CMK (cell line): ENCODE measurements around the gene NME7.
"Not testable (repeated sequence)": the region's sequence is repeated elsewhere in the genome, so short reads cannot be mapped to it uniquely, and the experiment has no call there.

ENCODE experiments used
- DNase-seq: peaks from one replicate; pipeline ENCODE4 v3.0.0-alpha.2; 2010; ENCODE audit warnings: low read depth

Gene NME7

GRCh38 chr1:169300854-169301253, 66.7 kb downstream of the NME7 start:
- DNase-seq: no peak

DNA sequence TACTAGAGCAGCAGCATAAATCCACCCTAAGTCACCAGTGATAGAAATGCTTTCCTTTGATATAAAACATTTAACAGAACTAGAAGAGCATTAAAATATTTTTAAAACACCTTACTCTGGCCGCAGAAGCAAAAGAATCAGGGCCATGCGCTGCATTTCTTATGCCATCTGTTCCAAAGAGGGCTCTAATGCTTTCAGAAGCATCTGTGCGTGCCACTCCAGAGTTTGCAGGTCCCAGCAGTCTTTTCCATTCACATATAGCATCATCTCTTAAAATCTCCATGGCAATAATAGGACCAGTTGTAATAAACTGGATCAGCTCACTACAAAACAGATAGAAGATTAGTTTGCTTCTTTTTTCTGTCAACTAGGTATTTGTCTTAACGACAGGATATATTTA, 69.2 kb downstream of the NME7 start:
- no peak for DNase-seq

DNA sequence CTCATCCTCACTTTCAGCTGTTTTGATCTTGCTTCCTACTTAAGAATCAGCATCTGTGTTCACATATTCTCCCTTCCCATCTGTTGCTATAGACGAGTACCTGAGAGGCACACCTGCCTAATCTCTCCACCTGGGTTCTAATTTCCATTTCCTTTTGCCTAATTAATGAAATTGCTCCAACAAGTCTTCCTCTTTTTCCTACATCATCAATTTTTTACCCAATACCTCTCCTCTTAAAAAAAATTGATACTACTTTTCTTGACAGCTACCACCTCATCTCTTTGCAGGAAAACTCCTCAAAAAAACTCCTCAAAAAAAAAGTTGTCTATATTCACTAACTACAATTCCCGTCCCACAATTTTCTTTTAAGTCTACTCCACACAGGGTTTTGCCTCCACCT, 71.8 kb downstream of the NME7 start:
- no peak for DNase-seq

- no peak for DNase-seq
Measured at GRCh38 chr1:169295425-169295824, 72.2 kb downstream of the NME7 start.

- DNase-seq: no peak
Measured at GRCh38 chr1:169289016-169289415, 78.6 kb downstream of the NME7 start.

GRCh38 chr1:169288011-169288414, 79.6 kb downstream of the NME7 start:
- no peak for DNase-seq

GRCh38 chr1:169287280-169287679, 80.3 kb downstream of the NME7 start:
- no peak for DNase-seq

GRCh38 chr1:169281562-169281961, 86.0 kb downstream of the NME7 start:
- not testable (repeated sequence) for DNase-seq

DNA sequence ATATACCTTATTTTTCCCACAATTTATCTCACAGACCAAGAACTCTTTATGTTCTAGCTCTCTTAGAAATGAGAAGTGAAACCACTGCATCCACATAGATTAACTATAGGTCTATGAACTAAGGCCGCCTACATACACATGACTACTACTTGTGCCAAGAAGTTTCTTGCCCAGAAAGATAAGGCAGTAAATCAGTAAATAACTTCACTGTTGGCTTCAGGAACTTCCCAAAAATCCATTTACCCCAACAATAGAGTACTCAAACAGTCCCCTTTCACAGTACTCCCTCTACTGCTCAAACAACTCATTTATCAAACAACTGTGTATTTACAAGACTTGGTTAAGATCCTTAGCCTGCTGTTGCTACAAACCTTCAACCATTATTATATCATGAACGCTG, 96.5 kb downstream of the NME7 start:
- DNase-seq: no peak

DNA sequence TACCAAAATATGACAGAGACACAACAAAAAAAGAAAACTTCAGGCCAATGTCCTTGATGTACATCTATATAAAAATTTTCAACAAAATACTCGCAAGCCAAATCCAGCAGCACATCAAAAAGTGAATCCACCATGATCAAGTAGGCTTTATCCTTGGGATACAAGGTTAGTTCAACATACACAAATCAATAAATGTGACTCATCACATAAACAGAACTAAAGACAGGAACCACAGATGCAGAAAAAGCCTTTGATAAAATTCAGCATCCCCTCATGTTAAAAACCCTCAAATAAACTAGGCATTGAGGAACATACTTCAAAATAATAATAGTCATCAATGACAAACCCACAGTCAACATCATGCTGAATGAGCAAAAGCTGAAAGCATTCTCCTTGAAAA, 101.5 kb downstream of the NME7 start:
- no peak for DNase-seq

- DNase-seq: no peak
Measured at GRCh38 chr1:169263059-169263458, 104.5 kb downstream of the NME7 start.

GRCh38 chr1:169261884-169262283, 105.7 kb downstream of the NME7 start:
- no peak for DNase-seq

GRCh38 chr1:169260478-169261151, 107.0 kb downstream of the NME7 start:
- DNase-seq: no peak

- DNase-seq: no peak
Measured at GRCh38 chr1:169259816-169260215, 107.8 kb downstream of the NME7 start.

DNA sequence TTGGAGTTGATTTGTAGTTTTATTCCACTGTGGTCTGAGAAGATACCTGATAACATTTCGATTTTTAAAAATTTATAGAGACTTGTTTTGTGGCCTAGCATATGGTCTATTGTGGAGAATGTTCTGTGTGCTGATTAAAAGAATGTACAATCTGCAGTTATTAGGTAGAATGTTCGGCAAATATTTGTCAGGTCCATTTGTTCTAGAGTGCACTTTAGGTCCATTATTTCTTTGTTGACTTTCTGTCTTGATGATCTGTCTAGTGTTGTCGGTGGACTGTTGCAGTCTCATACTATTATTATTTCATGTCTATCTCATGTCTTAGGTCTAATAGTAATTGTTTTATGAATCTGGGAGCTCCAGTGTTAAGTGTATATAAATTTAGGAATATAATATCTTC, 116.8 kb downstream of the NME7 start:
- no peak for DNase-seq

DNA sequence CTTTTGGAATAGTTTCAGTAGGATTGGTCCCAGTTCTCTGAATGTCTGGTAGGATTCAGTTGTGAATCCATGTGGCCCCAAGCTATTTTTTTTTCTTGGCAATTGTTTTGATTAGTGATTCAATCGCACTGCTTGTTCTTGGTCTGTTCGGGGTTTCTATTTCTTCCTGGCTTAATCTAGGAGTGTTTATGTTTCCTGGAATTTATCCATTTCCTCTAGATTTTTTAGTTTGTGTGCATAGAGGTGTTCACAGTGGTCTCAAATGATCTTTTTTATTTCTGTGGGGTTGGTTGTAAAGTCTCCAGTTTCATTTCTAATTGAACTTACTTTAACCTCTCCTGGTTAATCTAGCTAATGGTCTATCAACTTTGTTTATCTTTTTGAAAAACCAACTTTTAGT, 117.6 kb downstream of the NME7 start:
- no peak for DNase-seq

DNA sequence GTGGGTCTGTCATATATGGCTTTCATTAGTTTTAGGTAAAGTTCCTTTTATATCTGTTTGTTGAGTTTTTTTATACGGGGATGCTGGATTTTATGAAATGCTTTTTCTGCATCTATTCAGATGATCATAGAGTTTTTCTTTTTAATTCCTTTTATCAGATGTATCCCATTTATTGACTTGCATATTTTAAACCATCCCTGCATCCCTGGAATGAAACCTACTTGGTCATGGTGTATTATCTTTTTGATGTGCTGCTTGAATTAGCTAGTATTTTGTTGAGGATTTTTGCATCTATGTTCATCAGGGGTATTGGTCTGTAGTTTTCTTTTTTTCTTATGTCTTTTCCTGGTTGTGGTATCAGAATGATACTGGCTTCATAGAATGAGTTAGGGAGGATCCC, 118.0 kb downstream of the NME7 start:
- DNase-seq: no peak

GRCh38 chr1:169245706-169246105, 121.9 kb downstream of the NME7 start:
- DNase-seq: no peak

GRCh38 chr1:169240449-169241232, 127.0 kb downstream of the NME7 start:
- DNase-seq: no peak

- no peak for DNase-seq
Measured at GRCh38 chr1:169236880-169237279, 130.7 kb downstream of the NME7 start.

DNA sequence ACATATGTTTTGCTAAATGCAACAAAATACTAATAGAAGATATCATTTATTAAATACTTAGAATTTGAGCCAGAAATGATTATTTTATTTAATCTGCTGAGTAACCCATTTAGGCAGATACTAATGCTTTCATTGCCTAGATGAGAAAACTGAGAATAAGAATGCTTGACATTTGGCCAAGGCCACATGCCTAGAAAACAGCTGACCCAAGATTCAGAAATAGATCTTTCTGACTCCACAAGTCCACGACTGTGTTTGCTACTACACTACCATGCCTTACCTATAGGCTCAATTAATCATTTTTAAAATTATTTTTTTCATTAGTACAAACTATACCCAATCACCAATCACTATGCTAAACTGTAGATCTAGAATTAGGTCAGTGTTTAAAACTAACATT, 131.5 kb downstream of the NME7 start:
- DNase-seq: no peak

- no peak for DNase-seq
Measured at GRCh38 chr1:169235568-169235967, 132.0 kb downstream of the NME7 start.

DNA sequence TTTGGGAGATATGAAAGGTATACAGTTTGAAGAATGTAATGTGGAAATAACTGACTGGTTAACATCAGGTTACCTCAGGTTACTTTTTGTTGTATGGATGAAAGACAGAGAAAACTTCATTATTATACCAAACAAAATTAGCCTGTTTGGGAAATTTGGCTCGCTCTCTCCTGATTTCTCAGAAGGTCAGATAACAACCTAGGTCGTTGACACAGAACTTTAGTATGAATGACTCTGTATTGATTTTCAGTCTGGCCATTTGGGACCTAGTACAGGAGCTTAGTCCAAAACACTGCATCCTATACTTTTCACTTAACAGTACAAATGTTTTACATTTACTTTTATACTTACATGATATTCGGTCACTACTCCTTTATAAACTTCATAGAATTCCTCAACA, 132.8 kb downstream of the NME7 start:
- DNase-seq: no peak

DNA sequence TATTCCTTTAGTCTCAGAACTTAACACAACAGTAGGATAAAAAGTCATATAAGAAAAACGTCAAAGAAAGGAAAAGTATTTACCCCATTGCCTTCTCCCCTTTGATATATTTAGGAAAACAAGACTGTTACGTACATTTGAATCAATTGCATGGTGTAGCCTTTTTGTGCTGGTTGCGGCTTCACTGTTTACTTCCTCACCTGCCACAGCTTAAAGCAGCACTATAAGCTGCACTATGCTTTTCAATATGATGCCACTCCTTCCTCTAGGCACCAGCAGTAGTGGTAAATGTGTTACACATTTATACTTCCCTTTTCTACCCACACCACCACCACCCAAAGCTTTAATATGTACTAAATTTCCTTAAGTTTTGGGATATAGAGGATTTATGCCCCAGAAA, 150.0 kb downstream of the NME7 start:
- DNase-seq: no peak
